Measurements from ENCODE around the gene PPIF. TPM values are rescaled to one million over a fixed set of nuclear protein-coding genes. Genes with fewer than 3 reads are reported as not detected.

PPIF gene
- total RNA-seq, 1 donor from 2014 or later = 120 TPM

DNA sequence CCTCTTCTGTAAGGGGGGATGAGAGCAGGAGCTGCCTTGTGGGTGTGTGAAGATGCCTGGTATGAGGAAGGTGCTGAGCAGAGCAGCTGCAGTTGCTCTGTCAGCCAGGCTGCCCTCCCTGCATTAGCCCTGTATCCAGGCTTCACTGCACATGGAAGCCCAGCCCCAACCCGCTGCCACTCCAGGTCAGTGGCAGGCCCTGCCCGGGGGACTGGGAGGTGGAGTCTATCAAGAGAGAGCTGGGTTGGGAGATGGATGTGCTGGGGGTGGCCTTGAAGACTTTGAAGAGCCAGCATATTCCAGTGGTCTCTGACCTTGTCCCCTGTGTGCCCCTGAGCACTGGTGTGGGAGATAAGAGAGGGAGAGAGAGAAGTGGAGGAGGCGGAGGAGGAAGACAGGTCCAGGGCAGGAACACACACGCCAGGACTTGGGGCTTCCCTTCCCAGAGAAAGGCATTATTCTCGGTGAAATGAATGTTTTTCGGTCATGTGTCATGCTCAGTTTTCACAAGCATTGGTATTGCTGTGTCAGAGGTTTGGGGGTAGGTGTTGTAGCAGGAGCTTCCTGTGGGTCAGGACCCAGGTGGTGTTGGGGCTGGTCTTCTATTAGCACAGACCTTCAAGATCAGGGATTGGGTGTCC is 2.6 kb downstream of the PPIF start:
- DNase-seq (ENCODE audit: low spot score) = no peak
- no peaks in the 10 kb centered on the region for H3K27me3 Mint-ChIP-seq (ENCODE audit: low read depth)
- no peaks in the 10 kb centered on the region for H3K9me3 Mint-ChIP-seq
- peak overlapping the region; percentile 49 for H3K27ac Mint-ChIP-seq
- intact Hi-C loops (cut with micrococcal nuclease) = loop anchor here (5.0 kb wide), 2 partner anchors 97 to 108 kb away; partner anchors contain the start of gene ZCCHC24
- H3K4me1 Mint-ChIP-seq (ENCODE audit: low read depth) = peaks cover 45% of the 10 kb centered on the region
- H3K4me3 Mint-ChIP-seq (ENCODE audit: low read depth) = peak overlapping the region; percentile 93
- peaks cover 68% of the 10 kb centered on the region for H3K36me3 Mint-ChIP-seq (ENCODE audit: low read depth)

DNA sequence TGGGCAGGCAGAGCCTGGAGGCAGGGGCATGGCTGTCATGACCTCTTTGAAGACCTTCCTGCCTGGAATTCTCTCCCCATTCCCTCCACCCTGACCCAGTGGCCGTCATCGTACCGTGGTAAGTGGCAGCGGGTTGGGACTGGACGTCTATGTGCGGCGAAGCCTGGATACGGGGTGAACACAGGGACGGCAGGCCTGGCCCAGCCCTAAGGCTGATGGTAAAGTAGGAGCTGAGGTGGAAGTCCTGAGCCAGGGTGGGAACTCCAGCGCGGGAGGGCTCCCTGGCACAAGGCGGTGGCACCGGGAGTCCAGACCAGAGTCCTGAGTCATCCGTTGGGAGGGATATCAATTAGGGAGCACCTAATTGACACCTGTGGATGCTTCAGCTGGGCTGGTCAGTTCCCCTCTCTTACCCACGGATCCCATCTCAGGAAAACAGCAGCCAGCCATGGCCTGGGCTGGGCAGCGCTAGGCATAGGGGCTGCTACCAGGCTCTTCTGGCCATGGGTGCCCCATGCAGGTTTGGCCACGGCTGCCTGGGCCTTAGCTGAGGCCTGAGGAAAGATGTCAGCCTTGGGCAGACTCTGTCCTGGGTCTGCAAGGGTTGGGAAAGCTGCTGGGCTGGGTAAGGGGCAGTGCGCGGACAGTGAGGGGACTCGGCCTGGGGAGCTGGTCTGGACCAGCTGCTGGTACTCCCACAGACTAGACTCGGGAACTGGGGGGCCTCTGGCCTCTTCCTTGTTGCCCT is 3.3 kb downstream of the PPIF start:
- H3K27me3 Mint-ChIP-seq (ENCODE audit: low read depth) = no peaks in the 10 kb centered on the region
- no peak for DNase-seq (ENCODE audit: low spot score)
- intact Hi-C loops (cut with micrococcal nuclease) = no loop called here
- peaks cover 75% of the 10 kb centered on the region for H3K36me3 Mint-ChIP-seq (ENCODE audit: low read depth)
- peak overlapping the region; percentile 93 for H3K4me3 Mint-ChIP-seq (ENCODE audit: low read depth)
- no peaks in the 10 kb centered on the region for H3K9me3 Mint-ChIP-seq
- peaks cover 41% of the 10 kb centered on the region for H3K4me1 Mint-ChIP-seq (ENCODE audit: low read depth)
- no peak overlapping the region for H3K27ac Mint-ChIP-seq

DNA sequence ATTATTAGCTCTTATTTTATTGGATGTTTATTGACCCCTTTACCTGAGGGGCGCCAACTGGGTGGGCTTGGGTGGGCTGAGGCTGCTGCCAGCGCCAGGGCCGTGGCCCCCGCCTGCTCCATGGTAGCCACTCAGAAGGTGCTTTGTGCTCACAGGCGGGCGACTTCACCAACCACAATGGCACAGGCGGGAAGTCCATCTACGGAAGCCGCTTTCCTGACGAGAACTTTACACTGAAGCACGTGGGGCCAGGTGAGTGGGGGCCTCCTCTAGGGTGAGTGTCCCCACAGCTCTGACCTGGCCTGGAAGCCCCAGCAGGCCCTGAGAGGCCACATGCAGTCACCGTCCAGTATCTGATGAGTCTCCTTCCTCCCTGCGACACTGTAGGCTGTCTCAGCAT is 4.1 kb downstream of the PPIF start:
- Mint-ChIP-seq H3K27ac (no peak overlapping the region), H3K4me3 (ENCODE audit: low read depth) (no peak overlapping the region), H3K9me3 (no peaks in the 10 kb centered on the region), H3K4me1 (ENCODE audit: low read depth) (peaks cover 48% of the 10 kb centered on the region), H3K36me3 (ENCODE audit: low read depth) (peaks cover 83% of the 10 kb centered on the region), H3K27me3 (ENCODE audit: low read depth) (no peaks in the 10 kb centered on the region)
- intact Hi-C loops (cut with micrococcal nuclease) = no loop called here
- no peak for DNase-seq (ENCODE audit: low spot score)

DNA sequence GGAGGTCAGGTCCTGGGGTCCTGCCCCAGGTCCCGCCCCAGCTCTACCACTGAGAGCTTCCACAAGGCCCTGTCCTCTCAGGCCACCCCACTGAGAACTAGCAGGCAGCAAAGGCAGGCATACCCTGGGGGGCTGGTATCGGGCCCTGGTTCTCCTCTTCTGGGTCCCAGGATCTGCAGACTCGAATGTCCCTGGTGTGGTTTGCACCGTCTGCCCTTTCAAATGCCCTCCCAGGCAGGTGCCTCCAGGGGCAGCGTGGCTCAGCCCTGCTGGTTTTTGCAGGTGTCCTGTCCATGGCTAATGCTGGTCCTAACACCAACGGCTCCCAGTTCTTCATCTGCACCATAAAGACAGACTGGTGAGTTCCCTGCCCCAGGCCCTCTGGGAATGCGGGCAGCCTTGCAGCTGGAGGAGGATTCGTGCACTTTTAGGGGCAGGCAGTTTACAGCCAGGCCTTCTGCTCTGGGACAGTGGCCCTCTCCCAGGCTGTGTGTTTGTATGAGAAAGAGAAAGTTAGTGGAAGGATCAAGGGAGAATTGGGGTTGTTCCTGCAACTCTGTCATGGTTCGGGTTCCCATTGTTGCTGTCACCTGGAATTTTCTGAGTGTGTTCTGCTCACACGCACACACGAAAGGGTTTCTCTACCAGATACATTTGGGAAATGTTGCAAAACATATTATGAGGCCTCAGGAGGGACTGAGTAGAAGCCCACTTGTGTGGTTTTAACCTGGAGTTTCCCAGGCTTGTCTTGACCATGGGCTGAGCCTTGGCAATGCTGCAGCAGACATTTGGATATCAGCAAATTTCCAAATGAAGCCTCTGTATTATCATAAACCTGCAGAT is 5.0 kb downstream of the PPIF start:
- DNase-seq (ENCODE audit: low spot score) = no peak
- H3K27ac Mint-ChIP-seq = peak overlapping the region; percentile 22
- no peak overlapping the region for H3K4me3 Mint-ChIP-seq (ENCODE audit: low read depth)
- H3K36me3 Mint-ChIP-seq (ENCODE audit: low read depth) = peaks cover 90% of the 10 kb centered on the region
- peaks cover 46% of the 10 kb centered on the region for H3K4me1 Mint-ChIP-seq (ENCODE audit: low read depth)
- intact Hi-C loops (cut with micrococcal nuclease) = no loop called here
- H3K27me3 Mint-ChIP-seq (ENCODE audit: low read depth) = no peaks in the 10 kb centered on the region
- no peaks in the 10 kb centered on the region for H3K9me3 Mint-ChIP-seq

DNA sequence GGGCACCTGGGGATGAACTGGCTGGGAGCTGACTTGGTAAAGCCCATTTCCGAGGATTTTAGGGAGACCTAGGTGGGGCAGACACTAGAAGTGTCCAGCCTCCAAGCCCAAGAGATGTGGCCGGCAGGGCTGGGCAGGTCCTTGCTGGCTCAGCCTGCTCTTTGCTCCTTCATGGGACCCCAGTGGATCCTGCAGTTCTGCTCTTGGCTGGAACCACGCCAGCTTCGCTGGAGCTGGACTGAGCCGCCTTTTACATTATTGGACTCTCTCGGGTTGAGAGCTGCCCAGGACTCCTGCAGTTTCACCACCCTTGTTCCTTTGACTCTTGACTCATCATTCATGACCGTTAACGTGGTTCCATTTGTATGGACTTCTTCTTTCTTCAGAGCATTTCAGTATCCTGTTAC is 5.7 kb downstream of the PPIF start:
- intact Hi-C loops (cut with micrococcal nuclease) = no loop called here
- Mint-ChIP-seq H3K36me3 (ENCODE audit: low read depth) (peaks cover 94% of the 10 kb centered on the region), H3K9me3 (no peaks in the 10 kb centered on the region), H3K27me3 (ENCODE audit: low read depth) (no peaks in the 10 kb centered on the region), H3K4me3 (ENCODE audit: low read depth) (no peak overlapping the region), H3K4me1 (ENCODE audit: low read depth) (peaks cover 46% of the 10 kb centered on the region), H3K27ac (no peak overlapping the region)
- no peak for DNase-seq (ENCODE audit: low spot score)

DNA sequence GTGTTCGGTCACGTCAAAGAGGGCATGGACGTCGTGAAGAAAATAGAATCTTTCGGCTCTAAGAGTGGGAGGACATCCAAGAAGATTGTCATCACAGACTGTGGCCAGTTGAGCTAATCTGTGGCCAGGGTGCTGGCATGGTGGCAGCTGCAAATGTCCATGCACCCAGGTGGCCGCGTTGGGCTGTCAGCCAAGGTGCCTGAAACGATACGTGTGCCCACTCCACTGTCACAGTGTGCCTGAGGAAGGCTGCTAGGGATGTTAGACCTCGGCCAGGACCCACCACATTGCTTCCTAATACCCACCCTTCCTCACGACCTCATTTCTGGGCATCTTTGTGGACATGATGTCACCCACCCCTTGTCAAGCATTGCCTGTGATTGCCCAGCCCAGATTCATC is 6.5 kb downstream of the PPIF start:
- Mint-ChIP-seq H3K9me3 (no peaks in the 10 kb centered on the region), H3K27ac (no peak overlapping the region), H3K4me1 (ENCODE audit: low read depth) (peaks cover 42% of the 10 kb centered on the region), H3K36me3 (ENCODE audit: low read depth) (peaks cover 87% of the 10 kb centered on the region), H3K4me3 (ENCODE audit: low read depth) (no peak overlapping the region), H3K27me3 (ENCODE audit: low read depth) (no peaks in the 10 kb centered on the region)
- no peak for DNase-seq (ENCODE audit: low spot score)
- intact Hi-C loops (cut with micrococcal nuclease) = no loop called here

DNA sequence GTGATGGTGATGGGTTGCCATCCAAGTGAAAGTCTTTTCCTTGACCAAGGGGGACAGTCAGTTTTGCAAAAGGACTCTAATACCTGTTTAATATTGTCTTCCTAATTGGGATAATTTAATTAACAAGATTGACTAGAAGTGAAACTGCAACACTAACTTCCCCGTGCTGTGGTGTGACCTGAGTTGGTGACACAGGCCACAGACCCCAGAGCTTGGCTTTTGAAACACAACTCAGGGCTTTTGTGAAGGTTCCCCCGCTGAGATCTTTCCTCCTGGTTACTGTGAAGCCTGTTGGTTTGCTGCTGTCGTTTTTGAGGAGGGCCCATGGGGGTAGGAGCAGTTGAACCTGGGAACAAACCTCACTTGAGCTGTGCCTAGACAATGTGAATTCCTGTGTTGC is 6.9 kb downstream of the PPIF start:
- intact Hi-C loops (cut with micrococcal nuclease) = no loop called here
- DNase-seq (ENCODE audit: low spot score) = no peak
- H3K9me3 Mint-ChIP-seq = no peaks in the 10 kb centered on the region
- H3K36me3 Mint-ChIP-seq (ENCODE audit: low read depth) = peaks cover 83% of the 10 kb centered on the region
- H3K27ac Mint-ChIP-seq = no peak overlapping the region
- H3K4me3 Mint-ChIP-seq (ENCODE audit: low read depth) = no peak overlapping the region
- H3K27me3 Mint-ChIP-seq (ENCODE audit: low read depth) = no peaks in the 10 kb centered on the region
- H3K4me1 Mint-ChIP-seq (ENCODE audit: low read depth) = peaks cover 39% of the 10 kb centered on the region

DNA sequence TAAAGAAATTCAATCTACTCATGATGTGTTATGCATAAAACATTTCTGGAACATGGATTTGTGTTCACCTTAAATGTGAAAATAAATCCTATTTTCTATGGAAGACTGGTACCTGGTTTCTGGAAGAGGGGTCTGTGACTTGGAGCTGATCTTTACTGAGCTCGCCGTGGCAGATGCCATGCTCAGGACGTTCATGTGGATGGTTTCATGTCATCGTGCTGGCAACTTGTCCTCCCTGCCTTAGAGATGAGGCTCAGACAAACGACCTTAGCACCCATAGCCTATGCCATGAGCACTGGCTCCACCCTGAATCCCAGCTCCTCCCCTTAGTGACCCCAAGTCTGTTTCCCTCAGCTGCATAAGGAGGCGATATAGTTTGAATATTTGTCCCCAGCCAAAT is 7.3 kb downstream of the PPIF start:
- H3K27ac Mint-ChIP-seq = peak overlapping the region; percentile 33
- peaks cover 36% of the 10 kb centered on the region for H3K4me1 Mint-ChIP-seq (ENCODE audit: low read depth)
- H3K4me3 Mint-ChIP-seq (ENCODE audit: low read depth) = no peak overlapping the region
- no peak for DNase-seq (ENCODE audit: low spot score)
- H3K27me3 Mint-ChIP-seq (ENCODE audit: low read depth) = no peaks in the 10 kb centered on the region
- intact Hi-C loops (cut with micrococcal nuclease) = no loop called here
- H3K9me3 Mint-ChIP-seq = no peaks in the 10 kb centered on the region
- peaks cover 78% of the 10 kb centered on the region for H3K36me3 Mint-ChIP-seq (ENCODE audit: low read depth)

DNA sequence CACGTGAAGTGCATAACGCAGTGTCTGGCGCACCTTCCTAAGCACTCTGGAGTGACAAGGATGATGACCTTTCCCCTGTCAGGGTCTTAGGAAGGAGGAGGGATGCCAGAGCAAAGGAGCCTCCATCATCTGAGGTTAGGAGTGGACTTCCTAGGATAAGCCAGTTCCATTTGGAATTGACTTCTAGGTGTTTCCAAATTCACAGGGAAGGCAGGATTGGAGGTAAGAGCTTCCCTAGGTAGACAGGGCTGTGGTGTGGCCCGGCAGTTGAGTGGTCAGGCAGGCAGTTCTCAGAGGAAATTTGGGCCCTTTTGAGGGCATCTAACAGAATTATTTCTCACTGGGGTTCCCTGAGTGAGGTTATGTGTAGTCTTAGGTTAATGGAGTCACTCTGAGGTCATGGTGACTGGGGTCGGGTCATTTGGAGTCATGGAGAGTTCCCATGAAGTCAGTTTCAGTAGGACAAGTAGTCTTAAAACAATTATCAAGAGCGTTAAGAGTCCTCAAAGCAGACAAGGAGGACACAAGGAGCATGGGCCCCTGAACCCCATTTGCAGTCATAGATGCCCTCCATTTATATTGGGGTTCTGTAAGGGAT is 8.2 kb downstream of the PPIF start:
- Mint-ChIP-seq H3K27me3 (ENCODE audit: low read depth) (no peaks in the 10 kb centered on the region), H3K9me3 (no peaks in the 10 kb centered on the region), H3K4me3 (ENCODE audit: low read depth) (no peak overlapping the region), H3K36me3 (ENCODE audit: low read depth) (peaks cover 69% of the 10 kb centered on the region), H3K4me1 (ENCODE audit: low read depth) (peaks cover 29% of the 10 kb centered on the region), H3K27ac (peak overlapping the region; percentile 42)
- no peak for DNase-seq (ENCODE audit: low spot score)
- intact Hi-C loops (cut with micrococcal nuclease) = no loop called here

DNA sequence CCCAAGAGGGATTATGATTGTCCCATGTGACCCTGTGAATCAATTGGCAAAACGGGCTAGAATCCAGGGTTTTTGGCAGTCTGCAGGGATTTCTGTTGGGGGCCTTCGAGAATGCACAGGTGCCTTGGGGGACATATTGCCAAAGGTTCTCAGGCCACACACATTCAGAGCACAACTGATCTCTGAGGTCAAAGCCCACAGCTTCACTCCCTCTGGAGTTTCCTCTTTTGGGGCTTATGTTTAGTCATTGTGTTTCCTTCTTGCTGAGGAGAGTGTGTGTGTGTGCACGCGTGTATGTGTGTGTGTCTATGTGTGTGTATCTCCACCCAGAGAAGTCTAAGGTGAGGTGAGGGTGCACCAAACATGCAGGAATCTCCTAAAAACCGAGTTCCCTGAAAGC is 8.8 kb downstream of the PPIF start:
- peak; percentile 8 for DNase-seq (ENCODE audit: low spot score)
- Mint-ChIP-seq H3K27me3 (ENCODE audit: low read depth) (no peaks in the 10 kb centered on the region), H3K27ac (peak overlapping the region; percentile 42), H3K4me3 (ENCODE audit: low read depth) (no peak overlapping the region), H3K9me3 (no peaks in the 10 kb centered on the region), H3K4me1 (ENCODE audit: low read depth) (peaks cover 34% of the 10 kb centered on the region), H3K36me3 (ENCODE audit: low read depth) (peaks cover 63% of the 10 kb centered on the region)
- intact Hi-C loops (cut with micrococcal nuclease) = no loop called here

DNA sequence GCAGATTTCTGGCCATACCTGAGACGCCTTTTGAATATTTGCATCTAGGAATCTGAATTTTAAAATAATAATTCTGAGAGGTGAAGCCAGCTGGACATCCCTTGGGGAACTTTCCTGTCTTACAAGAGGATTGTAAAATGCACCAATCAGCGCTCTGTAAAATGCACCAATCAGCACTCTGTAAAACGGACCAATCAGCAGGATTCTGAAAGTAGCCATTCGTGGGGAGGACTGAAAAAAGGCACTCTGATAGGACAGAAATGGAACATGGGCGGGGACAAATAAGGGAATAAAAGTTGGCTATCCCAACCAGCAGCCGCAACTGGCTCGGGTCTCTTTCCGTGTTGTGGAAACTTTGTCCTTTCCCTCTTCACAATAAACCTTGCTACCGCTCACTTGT is 9.9 kb downstream of the PPIF start:
- H3K36me3 Mint-ChIP-seq (ENCODE audit: low read depth) = peaks cover 53% of the 10 kb centered on the region

DNA sequence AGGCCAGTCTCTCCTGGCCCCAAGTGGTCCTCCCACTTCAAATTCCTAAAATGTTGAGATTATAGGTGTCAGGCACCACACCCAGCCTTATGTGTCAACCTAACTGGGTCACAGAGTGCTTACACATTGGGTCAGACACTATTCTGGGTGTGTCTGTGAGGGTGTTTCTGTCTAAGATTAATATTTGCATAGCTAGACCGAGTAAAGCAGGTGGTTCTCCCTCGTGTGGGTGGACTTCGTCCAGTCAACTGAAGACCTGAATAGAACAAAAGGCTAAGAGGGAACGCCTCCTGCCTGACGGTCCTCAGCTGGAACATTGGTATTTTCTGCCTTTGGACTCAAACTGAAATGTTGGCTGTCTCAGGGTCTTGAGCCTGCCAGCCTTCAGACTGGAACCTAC is 11.5 kb downstream of the PPIF start:
- Mint-ChIP-seq H3K4me1 (ENCODE audit: low read depth) (peaks cover 33% of the 10 kb centered on the region), H3K36me3 (ENCODE audit: low read depth) (peaks cover 40% of the 10 kb centered on the region), H3K4me3 (ENCODE audit: low read depth) (no peak overlapping the region), H3K27ac (no peak overlapping the region), H3K27me3 (ENCODE audit: low read depth) (peaks cover 9% of the 10 kb centered on the region), H3K9me3 (no peaks in the 10 kb centered on the region)
- no peak for DNase-seq (ENCODE audit: low spot score)
- intact Hi-C loops (cut with micrococcal nuclease) = no loop called here

More for the DNA sequence above, 9.9 kb downstream of the PPIF start:
- Mint-ChIP-seq H3K27ac (no peak overlapping the region), H3K9me3 (no peaks in the 10 kb centered on the region), H3K27me3 (ENCODE audit: low read depth) (no peaks in the 10 kb centered on the region), H3K4me3 (ENCODE audit: low read depth) (no peak overlapping the region), H3K4me1 (ENCODE audit: low read depth) (peaks cover 43% of the 10 kb centered on the region)
- DNase-seq (ENCODE audit: low spot score) = no peak
- intact Hi-C loops (cut with micrococcal nuclease) = no loop called here

All from activated T-helper 2 cell treated with anti-CD3 and anti-CD28 coated beads, Interferon-gamma antibody, Interleukin-2, Interleukin-4, amounts not matched to agents 10 μg/mL and 5 μg/mL and 100 μg/mL, durations not matched to agents 14 hours and 24 hours and 36 hours (primary cell).